ENCODE measurements around the gene SHANK1.
"Not testable (repeated sequence)": the region's sequence is repeated elsewhere in the genome, so short reads cannot be mapped to it uniquely, and the experiment has no call there.

GRCh38 chr19:50612504-50613404, 106.8 kb downstream of the SHANK1 start:
- not testable (repeated sequence) for TF ChIP-seq CTCF, POLR2A, EP300 (IDR thresholded peaks at IDR 0.05)
